Osteoblast (primary cell): ENCODE measurements around the gene WFDC1. TPM values are rescaled to one million over a fixed set of nuclear protein-coding genes. Genes with fewer than 3 reads are reported as not detected.
A peak's percentile ranks its signal among the peaks of the same experiment; 100 is the strongest.

Source experiments
- DNase-seq: peaks from one replicate; pipeline ENCODE4 v3.0.0; 2011; ENCODE audit warnings: low spot score, mixed read lengths; ENCODE audit not compliant: insufficient read length; ENCODE audit errors: missing footprints
- H2AFZ ChIP-seq: 2 replicates; pipeline ENCODE4 v1.6.0; 2011; ENCODE audit warnings: mild to moderate bottlenecking, low read length
- H3K27ac ChIP-seq: 2 replicates; pipeline ENCODE4 v1.5.1; 2011; ENCODE audit warnings: mild to moderate bottlenecking, low read depth, low read length, moderate library complexity
- H3K27me3 ChIP-seq: 2 replicates; pipeline ENCODE4 v1.6.0; 2012; ENCODE audit warnings: mild to moderate bottlenecking, control low read depth, inconsistent platforms, low read length, moderate library complexity; ENCODE audit not compliant: insufficient read depth
- H3K36me3 ChIP-seq: 2 replicates; pipeline ENCODE4 v1.5.1; 2011; ENCODE audit warnings: mild to moderate bottlenecking, low read length, control low read depth, moderate library complexity; ENCODE audit not compliant: insufficient read depth
- H3K4me1 ChIP-seq: 2 replicates; pipeline ENCODE4 v1.5.1; 2011; ENCODE audit warnings: mild to moderate bottlenecking, low read length, control low read depth, moderate library complexity; ENCODE audit not compliant: insufficient read depth
- H3K4me2 ChIP-seq: 2 replicates; pipeline ENCODE4 v1.6.0; 2011; ENCODE audit warnings: mild to moderate bottlenecking, low read length; ENCODE audit not compliant: insufficient read depth
- H3K4me3 ChIP-seq: fragments of 200-600 bp; sonication (generic); 3 replicates; pipeline ENCODE4 v1.5.1; 2012; ENCODE audit warnings: mild to moderate bottlenecking, low read length, inconsistent platforms; ENCODE audit not compliant: insufficient read depth
- H3K79me2 ChIP-seq: 2 replicates; pipeline ENCODE4 v1.6.0; 2012; ENCODE audit warnings: mild to moderate bottlenecking, low read length, control low read depth, inconsistent platforms; ENCODE audit not compliant: insufficient read depth
- H3K9me3 ChIP-seq: 2 replicates; pipeline ENCODE4 v1.5.1; 2011; ENCODE audit warnings: low read depth, low read length, control low read depth
- H4K20me1 ChIP-seq: 2 replicates; pipeline ENCODE4 v1.6.0; 2012; ENCODE audit warnings: mild to moderate bottlenecking, low read length, control low read depth; ENCODE audit not compliant: insufficient read depth
- total RNA-seq: library from RNA; depleted of rRNA; stranded (reverse); fragments of >200 nt; gene quantifications from 2 replicates; pipeline ENCODE4 v1.2.3, GENCODE V29; 2012
- TF ChIP-seq, protein P1 (sequence below): IDR thresholded peaks from 2 replicates; pipeline ENCODE4 v1.5.1; 2011; ENCODE audit warnings: mild to moderate bottlenecking, low read depth, low read length, moderate library complexity; ENCODE audit errors: extremely low read depth

The WFDC1 gene, protein sequence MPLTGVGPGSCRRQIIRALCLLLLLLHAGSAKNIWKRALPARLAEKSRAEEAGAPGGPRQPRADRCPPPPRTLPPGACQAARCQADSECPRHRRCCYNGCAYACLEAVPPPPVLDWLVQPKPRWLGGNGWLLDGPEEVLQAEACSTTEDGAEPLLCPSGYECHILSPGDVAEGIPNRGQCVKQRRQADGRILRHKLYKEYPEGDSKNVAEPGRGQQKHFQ
- not detected in 2 replicates for total RNA-seq

GRCh38 chr16:84294531-84295142 is at the start of gene WFDC1:
Gene WFDC1 (plus strand): TSS chr16:84294878. CDS start chr16:84294972, 94 bp downstream.
- H3K36me3 ChIP-seq = no peaks in the 10 kb centered on the region
- no peak within 1 kb of the TSS for H3K27ac ChIP-seq
- H3K4me3 ChIP-seq = peak within 1 kb of the TSS; percentile 53
- peak within 1 kb of the TSS; percentile 70 for H2AFZ ChIP-seq
- H3K4me1 ChIP-seq = no peaks in the 10 kb centered on the region
- no peaks in the 10 kb centered on the region for H3K9me3 ChIP-seq
- no peak for DNase-seq
- H4K20me1 ChIP-seq = no peaks in the 10 kb centered on the region
- H3K27me3 ChIP-seq = peaks cover 43% of the 10 kb centered on the region
- H3K4me2 ChIP-seq = peak within 1 kb of the TSS; percentile 53
- TF ChIP-seq, protein P1, sequence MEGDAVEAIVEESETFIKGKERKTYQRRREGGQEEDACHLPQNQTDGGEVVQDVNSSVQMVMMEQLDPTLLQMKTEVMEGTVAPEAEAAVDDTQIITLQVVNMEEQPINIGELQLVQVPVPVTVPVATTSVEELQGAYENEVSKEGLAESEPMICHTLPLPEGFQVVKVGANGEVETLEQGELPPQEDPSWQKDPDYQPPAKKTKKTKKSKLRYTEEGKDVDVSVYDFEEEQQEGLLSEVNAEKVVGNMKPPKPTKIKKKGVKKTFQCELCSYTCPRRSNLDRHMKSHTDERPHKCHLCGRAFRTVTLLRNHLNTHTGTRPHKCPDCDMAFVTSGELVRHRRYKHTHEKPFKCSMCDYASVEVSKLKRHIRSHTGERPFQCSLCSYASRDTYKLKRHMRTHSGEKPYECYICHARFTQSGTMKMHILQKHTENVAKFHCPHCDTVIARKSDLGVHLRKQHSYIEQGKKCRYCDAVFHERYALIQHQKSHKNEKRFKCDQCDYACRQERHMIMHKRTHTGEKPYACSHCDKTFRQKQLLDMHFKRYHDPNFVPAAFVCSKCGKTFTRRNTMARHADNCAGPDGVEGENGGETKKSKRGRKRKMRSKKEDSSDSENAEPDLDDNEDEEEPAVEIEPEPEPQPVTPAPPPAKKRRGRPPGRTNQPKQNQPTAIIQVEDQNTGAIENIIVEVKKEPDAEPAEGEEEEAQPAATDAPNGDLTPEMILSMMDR = no peak
- no peaks in the 10 kb centered on the region for H3K79me2 ChIP-seq

DNA sequence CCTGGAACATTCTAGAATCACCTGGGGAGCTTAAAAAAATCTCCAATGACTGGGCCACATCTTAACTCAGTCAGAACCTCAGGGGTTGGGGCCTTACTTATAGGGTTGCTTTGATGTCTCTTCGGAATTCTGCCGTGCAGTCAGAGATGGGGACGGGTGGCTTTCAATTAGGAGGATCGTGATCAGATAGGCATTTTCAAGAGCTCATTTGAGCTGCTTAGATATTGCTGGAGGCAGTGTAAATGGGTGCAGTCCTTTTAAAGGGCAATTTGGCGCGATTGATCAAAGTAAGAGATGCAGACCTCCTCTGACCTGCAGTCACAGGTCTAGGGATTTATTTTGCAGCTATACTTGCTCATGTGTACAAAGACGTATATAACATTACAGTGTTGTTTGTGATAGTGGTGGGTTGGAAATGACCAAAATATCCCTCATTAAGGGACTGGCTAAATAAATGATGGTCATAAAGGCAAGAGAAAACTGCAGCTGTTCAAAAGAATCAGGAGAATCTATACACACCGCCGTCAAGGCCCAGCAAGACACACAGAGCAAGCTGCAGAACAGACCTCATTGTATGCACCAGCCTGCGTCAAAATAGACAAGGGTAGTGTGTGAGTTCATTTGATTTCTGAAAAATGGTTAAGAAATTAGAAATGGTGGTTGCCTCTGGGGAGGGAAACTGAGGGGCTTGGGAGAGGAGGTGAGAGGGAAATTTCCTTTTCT is 48.6 kb upstream of the WFDC1 start:
- Histone ChIP-seq H3K27me3 (peaks cover 17% of the 10 kb centered on the region), H3K27ac (no peak overlapping the region), H2AFZ (no peak overlapping the region), H3K79me2 (no peaks in the 10 kb centered on the region), H3K36me3 (no peaks in the 10 kb centered on the region), H3K9me3 (no peaks in the 10 kb centered on the region), H3K4me3 (no peak overlapping the region), H4K20me1 (no peaks in the 10 kb centered on the region), H3K4me2 (no peak overlapping the region), H3K4me1 (peaks cover 7% of the 10 kb centered on the region)
- DNase-seq = peak; percentile 74
- TF ChIP-seq, protein P1 = no peak

GRCh38 chr16:84246679-84247077 is 48.0 kb upstream of the WFDC1 start:
- Histone ChIP-seq H3K9me3 (no peaks in the 10 kb centered on the region), H4K20me1 (no peaks in the 10 kb centered on the region), H3K79me2 (no peaks in the 10 kb centered on the region), H3K27ac (no peak overlapping the region), H3K4me3 (no peak overlapping the region), H2AFZ (no peak overlapping the region), H3K4me2 (no peak overlapping the region), H3K36me3 (no peaks in the 10 kb centered on the region), H3K4me1 (peaks cover 7% of the 10 kb centered on the region), H3K27me3 (peaks cover 22% of the 10 kb centered on the region)
- no peak for DNase-seq
- TF ChIP-seq, protein P1 = no peak

DNA sequence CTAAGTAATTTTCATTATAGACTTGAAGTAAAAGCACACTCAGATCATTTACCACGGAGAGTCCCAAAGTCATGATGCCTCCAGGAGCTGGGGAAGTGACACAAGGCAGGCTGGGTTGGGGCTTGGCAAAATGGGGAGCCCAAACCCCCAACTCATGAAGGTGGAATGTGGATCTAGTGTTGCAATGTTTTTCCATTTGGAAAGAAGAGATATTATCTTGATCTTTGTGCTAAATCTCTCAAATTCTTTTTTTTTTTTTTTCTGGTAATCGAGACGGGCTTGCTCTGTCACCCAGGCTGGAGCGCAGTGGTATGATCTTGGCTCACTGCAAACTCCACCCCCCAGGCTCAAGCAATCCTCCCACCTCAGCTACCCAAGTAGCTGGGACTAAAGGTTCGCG is 47.3 kb upstream of the WFDC1 start:
- peaks cover 22% of the 10 kb centered on the region for H3K27me3 ChIP-seq

More for the DNA sequence above, 47.3 kb upstream of the WFDC1 start:
- Histone ChIP-seq H3K4me2 (no peak overlapping the region), H3K9me3 (no peaks in the 10 kb centered on the region), H3K79me2 (no peaks in the 10 kb centered on the region), H3K4me3 (no peak overlapping the region), H3K36me3 (no peaks in the 10 kb centered on the region), H2AFZ (no peak overlapping the region), H3K4me1 (peaks cover 7% of the 10 kb centered on the region), H3K27ac (no peak overlapping the region), H4K20me1 (no peaks in the 10 kb centered on the region)
- peak; percentile 35 for DNase-seq
- TF ChIP-seq, protein P1 = no peak
